Measurements from ENCODE around the gene ERBB3.

GRCh38 chr12:56137853-56138571 is 58.0 kb downstream of the ERBB3 start:
- TF ChIP-seq POLR2A (IDR thresholded peaks at IDR 0.05; ENCODE audit: low read depth, low read length) (no peak), CTCF (conservative IDR thresholded peaks at IDR 0.05; ENCODE audit: low read depth, low read length) (no peak), CEBPB (IDR thresholded peaks at IDR 0.05; ENCODE audit: low read depth, low read length) (no peak), MXI1 (IDR thresholded peaks at IDR 0.05; ENCODE audit: borderline replicate concordance, low read depth, low read length) (no peak), MAFK (IDR thresholded peaks at IDR 0.05; ENCODE audit: low read depth, low read length) (no peak), MAZ (IDR thresholded peaks at IDR 0.05; ENCODE audit: borderline replicate concordance, low read depth, low read length) (no peak), RFX5 (IDR thresholded peaks at IDR 0.05; ENCODE audit: low read depth, low read length) (no peak), USF2 (IDR thresholded peaks at IDR 0.05; ENCODE audit: low read depth, low read length) (no peak), NFE2L2 (IDR thresholded peaks at IDR 0.05; ENCODE audit: low read depth, low read length) (no peak), BHLHE40 (IDR thresholded peaks at IDR 0.05; ENCODE audit: low read depth, low read length) (no peak), FOS (IDR thresholded peaks at IDR 0.05; ENCODE audit: low read depth, low read length) (no peak)

Data from IMR-90 (cell line).